GM19193 (cell line): Measurements from ENCODE around the gene RCC2.
A peak's percentile ranks its signal among the peaks of the same experiment; 100 is the strongest.

Experiments
- POLR2A ChIP-seq: IDR thresholded peaks from 4 replicates; pipeline ENCODE4 v1.6.1; 2011; ENCODE audit not compliant: insufficient read depth, insufficient read length; ENCODE audit errors: extremely low read depth

RCC2 gene

DNA sequence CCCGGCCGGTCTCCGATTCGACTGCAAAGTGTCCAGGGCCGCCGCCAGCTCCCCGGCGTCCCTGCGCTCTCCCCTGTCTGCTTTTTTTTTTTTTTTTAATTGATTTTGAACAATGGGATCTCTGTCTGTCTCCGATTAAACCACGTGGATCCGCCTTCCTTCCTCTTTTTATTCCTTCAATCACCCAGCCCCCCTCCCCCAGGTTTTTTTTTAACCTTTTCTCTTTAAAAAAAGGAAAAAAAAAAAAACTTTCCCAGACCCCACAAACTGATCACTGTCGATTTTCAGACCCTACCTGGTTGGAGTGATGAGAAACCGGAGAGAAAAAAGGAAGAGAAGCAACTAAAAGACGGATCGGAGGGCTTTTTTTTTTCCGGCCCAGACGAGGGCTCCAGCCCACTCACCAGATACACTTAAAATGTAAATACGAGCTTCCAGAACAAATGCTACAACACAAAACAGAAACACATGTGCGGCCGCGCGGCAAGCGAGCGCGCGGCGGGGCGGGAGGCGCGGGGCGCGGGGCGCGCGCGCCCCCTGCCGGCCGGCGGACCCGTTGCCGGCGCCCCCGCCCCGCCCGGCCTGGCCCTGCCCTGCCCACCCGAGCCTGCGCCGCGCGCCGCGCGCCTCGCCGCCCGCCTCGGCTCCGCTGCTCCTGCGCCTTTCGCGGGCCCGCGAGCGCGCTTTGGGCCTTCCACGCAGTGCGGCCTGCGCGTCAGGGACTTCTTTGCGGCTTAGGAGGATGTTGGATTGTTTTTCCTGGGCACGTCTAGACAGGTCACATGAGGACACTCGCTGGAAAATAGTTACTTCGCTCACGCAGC, at the start of gene RCC2:
TSS of gene RCC2 (minus strand) at position 428 of the 824 bp plus-strand sequence. CDS start 1,163 bp downstream, outside the sequence.
- TF ChIP-seq POLR2A, result peak; percentile 64

DNA sequence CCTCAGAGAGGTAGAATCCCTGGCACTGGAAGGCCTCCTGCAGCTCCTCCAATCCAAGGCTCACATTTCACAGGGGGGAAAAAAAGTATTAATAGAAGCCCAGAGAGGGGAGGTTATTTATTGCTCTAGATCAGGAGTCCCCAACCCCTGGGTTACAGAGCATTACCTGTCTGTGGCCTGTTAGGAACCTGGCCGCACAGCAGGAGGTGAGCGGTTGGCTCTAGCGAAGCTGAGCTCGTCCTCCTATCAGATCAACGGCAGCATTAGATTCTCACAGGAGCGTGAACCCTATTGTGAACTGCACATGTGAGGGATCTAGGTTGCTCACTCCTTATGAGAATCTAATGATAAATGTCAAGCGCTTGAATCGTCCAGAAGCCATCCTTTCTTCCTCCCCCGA, 46.8 kb upstream of the RCC2 start:
- no peak for TF ChIP-seq POLR2A

DNA sequence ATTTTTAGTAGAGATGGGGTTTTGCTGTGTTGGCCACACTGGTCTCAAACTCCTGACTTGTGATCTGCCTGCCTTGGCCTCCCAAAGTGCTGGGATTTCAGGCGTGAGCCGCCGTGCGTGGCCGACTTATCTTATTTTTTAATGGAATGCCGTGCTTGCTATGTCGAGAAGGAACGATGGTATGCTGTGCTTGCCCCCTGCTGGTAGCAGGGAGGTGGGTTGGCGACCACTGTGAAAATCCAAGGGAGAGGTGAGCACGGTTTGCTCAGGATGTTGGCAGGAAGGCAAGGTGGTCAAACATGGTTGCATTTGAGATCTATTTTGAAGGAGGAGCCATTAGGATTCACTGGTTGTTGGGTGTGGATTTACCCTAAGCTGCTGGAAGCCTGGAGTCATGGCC, 45.8 kb upstream of the RCC2 start:
- TF ChIP-seq POLR2A, result no peak

DNA sequence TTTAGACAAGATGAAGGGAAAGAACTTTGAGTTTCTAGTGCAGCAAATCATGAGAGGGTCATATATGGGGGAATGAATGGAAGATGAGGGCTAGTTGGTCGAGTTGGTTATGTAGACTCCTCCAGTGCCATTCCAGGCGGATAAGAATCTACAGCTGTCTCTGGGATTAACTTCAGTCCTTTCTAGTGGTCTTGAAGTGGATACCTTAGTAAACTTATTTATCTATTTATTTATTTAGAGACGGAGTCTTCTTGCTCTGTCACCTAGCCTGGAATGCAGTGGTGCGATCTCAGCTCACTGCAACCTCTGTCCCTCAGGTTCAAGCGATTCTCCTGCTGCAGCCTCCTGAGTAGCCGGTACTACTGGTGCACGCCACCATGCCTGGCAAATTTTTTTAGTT, 41.4 kb upstream of the RCC2 start:
- TF ChIP-seq POLR2A, result no peak

DNA sequence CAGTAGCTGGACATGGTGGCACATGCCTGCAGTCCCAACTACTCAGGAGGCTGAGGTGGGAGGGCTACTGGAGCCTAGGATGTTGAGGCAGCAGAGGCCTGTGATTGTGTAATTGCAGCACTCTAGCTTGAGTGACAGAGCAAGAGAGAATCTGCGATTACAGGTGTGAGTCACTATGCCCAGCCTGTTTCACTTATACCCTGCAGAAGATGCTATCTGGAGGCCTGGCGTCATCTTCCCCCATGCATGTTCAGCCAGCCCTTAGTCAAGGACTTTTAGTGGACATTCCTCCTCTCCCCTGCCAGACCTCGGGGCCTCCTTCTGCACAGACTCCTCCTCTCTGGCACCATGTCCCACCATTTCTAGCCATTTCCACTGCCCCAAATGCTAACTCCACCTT, 36.3 kb upstream of the RCC2 start:
- TF ChIP-seq POLR2A, result no peak

DNA sequence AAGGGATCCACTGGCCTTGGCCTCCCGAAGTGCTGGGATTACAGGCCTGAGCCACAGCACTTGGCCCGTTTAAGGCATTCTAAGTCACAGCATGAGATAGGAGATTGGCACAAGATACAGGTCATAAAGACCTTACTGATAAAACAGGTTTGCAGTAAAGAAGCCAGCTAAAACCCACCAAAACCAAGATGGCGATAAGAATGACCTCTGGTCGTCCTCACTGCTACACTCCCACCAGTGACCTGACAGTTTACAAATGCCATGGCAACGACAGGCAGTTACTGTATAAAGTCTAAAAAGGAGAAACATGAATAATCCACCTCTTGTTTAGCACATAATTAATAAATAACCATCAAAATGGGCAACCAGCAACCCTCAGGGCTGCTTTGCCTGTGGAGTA, 33.3 kb upstream of the RCC2 start:
- no peak for TF ChIP-seq POLR2A

DNA sequence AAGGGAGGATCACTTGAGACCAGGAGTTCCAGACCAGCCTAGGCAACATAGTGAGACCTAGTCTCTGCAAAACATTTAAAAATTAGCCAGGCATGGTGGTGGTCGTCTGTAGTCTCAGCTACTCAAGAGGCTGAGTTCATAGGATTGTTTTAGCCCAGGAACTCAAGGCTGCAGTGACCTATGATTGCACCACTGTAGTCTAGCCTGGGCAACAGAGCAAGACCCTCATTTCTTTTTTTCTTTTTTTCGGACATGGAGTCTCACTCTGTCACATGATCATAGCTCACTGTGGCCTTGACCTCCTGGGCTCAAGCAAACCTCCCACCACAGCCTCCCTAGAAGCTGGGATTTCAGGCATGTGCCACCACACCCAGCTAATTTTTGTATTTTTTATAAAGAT, 31.9 kb upstream of the RCC2 start:
- no peak for TF ChIP-seq POLR2A

DNA sequence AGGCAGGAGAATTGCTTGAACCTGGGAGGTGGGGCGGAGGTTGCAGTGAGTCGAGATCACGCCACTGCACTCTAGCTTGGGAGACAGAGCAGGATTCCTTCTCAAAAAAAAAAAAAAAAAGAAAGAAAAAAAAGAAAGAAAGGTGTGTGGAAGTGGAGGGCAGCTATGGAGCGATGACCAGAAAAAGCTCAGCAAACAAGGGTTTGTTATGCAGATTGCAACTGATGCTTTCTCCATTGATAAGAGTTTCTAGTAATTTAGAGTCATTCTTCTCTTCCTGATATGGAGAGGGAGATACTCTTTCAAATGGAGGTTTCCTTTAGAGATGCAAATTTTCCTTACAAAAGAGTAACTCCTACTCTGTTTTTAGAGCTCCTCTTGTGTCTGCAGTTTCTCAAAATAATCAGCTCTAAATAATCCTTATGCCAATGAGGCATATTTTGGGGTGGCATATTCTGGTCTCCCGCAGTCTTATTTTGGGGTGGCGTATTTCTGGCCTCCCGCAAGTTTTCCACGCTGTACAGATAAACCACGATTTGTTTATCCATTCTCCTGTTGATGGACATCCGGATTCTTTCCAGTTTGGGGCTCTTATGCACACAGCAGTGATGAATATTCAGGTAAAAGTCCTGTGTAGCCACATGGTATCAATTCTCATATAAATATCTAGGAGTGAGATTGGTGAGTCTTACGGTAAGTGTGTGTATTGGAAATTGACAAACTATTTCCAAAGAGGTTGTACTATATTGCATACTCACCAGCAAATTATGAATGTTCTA, 30.7 kb upstream of the RCC2 start:
- no peak for TF ChIP-seq POLR2A

DNA sequence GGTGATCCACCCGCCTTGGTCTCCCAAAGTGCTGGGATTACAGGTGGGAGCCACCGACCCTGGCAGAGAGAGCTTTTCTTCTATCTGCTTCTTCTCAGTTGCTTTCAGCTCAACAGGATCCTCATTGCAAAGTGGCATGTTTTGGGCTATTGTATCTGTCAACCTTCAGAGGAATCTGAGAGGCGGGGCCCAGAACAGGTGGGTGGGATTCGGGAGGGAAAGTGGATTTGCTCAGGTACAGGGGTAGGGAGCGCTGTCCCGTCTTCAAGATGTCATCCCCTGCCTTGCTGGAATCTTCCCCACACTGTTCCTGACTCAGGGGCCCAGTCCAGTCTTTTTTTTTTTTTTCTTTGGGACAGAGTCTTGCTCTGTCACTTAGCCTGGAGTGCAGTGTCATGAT, 26.9 kb upstream of the RCC2 start:
- no peak for TF ChIP-seq POLR2A

DNA sequence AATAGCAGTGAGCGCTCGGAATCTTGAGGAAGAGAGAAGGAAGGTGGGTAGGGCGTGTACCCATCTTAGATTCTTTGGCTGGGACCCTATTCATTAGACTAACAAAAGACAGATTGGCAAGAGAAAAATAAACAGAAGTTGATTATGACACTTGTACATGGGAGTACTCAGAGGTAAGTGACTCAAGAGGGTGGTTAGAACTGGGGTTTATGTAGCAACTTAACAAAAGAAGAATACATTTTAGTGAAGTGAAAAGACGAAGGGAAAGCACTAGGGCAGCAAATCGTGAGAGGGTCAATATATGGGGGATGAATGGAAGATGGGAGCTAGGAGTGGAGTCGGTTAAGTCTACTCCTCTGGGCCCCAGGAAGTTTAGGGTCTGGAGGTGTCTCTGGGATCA, 25.8 kb upstream of the RCC2 start:
- TF ChIP-seq POLR2A, result no peak

DNA sequence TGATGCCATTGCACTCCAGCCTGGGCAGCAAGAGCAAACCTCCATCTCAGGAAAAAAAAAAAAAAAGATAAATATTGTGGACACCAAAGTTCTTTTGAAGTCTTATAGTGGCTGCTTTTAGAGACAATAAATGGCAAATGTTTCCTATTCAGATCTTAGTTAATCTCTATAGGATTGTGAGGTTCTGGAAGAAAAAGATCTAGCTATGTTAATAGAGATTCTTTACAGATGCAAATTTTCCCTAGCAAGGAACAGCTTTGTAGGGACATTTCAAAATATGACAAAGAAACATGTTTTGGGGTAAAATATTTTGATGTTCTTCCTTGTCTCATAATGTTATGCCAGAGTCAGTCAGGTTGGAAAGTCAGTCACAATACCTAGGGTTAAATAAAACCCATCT, 24.5 kb upstream of the RCC2 start:
- no peak for TF ChIP-seq POLR2A

DNA sequence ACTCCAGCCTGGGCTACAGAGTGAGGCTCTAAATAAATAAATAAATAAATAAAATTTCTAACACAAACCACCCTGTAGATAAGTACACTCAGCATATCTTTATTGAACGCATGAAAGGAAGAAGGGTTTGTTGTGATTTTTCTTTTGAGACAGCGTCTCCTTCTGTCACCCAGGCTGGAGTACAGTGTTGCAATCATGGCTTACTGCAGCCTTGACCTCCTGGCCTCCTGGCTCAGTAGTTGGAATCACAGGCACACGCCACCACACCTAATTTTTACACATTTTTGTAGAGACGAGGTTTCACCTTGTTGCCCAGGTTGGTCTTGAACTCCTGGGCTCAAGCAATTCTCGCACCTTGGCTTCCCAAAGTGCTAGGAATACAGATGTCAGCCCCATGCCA, 23.2 kb upstream of the RCC2 start:
- TF ChIP-seq POLR2A, result no peak

DNA sequence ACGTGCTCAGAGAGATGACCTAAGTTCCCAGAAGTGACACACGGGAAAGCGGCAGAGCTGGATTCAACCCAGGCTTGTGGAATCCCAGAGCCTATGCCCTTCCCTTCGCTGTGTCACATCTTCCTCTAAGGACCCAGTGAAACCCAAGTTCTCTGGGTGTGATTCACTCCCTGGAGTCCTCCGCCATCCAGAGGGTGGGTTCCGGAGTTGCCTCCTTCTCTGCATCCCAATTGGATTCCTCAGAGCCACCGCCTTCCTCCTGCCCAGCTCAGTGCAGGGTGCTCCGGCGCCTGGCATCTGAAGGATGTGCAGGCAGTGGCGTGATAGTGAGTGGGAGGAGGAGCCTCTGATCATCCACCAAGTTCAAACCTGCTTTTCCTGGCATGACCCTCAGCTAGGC, 20.7 kb upstream of the RCC2 start:
- no peak for TF ChIP-seq POLR2A

DNA sequence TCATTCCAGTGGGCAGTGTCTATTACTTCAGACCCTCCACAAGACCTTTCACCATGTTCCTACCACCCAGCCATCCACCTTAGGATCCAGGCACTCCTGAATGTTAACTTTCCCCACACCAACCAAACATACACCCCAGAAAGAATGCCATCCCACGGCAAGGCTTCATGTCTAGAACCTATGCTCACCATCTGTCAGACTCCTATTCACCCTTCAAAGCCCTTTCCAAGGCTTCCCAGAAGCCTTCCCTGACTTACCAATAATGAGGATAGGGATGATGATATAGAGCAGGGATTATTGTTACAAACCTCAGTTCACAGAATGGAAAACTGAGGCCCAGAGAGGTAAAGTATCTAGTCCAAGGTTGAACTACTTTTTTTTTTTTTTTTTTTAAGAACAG, 19.3 kb upstream of the RCC2 start:
- no peak for TF ChIP-seq POLR2A

DNA sequence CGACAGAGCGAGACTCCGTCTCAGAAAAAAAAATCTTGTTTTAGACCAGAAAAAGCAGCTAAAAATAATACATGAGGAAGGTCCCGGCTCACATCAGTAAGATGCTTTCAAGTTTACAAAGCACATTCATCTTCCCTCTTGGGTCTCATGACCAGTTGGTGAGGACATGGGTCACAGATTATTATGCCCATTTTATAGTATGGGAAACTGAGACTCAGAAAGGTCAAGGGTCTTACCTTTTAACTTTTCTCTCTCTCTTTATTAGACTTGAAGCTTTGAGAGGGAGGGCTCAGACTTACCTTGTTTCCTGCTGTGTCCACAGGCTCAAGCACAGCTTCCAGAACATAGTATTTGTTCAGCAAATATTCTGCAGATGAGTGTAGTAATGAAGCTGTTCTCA, 13.2 kb upstream of the RCC2 start:
- TF ChIP-seq POLR2A, result no peak

DNA sequence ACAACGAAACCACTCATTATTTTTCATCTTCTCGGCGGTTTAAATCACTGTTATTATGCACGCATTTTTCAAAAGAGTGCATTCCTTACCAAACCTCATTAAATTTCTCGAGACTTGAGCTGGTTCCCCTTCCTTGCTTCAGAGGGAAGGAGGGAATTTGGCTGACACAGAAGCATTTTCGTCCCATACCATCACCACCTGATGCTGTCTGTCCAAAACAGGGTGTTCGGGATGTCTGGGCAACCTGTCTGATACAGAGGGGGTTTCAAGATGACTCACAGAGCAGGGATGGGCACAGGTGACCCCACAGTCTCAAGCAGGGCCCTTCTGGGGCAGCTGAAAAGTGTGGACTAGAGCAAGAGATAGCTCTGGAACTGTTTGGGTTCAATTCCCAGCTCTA, 12.3 kb upstream of the RCC2 start:
- no peak for TF ChIP-seq POLR2A
